Skeletal muscle satellite cell (primary cell): Measurements from ENCODE around the gene SH3RF1.
"Not testable (repeated sequence)": the region's sequence is repeated elsewhere in the genome, so short reads cannot be mapped to it uniquely, and the experiment has no call there.

Experiments used
- H3K27me3 ChIP-seq: 2 replicates; pipeline ENCODE4 v1.7.0; 2013; ENCODE audit warnings: low read length; ENCODE audit not compliant: control insufficient read depth, insufficient read depth
- H3K36me3 ChIP-seq: 2 replicates; pipeline ENCODE4 v1.7.0; 2013; ENCODE audit warnings: mild to moderate bottlenecking, control low read depth, low read length; ENCODE audit not compliant: insufficient read depth
- H3K4me1 ChIP-seq: 2 replicates; pipeline ENCODE4 v1.7.0; 2013; ENCODE audit warnings: low read length; ENCODE audit not compliant: control insufficient read depth, insufficient read depth
- H3K4me2 ChIP-seq: 2 replicates; pipeline ENCODE4 v1.7.0; 2013; ENCODE audit warnings: mild to moderate bottlenecking, low read length
- H3K4me3 ChIP-seq: 2 replicates; pipeline ENCODE4 v1.7.0; 2013; ENCODE audit warnings: low read length
- H3K9ac ChIP-seq: 2 replicates; pipeline ENCODE4 v1.7.0; 2013; ENCODE audit warnings: mild to moderate bottlenecking, low read depth, low read length, moderate library complexity
- H3K9me3 ChIP-seq: replicated peaks from 2 replicates; pipeline ENCODE4 v1.7.0; 2013; ENCODE audit warnings: mild to moderate bottlenecking, control low read depth, low read length

SH3RF1 gene

GRCh38 chr4:169203278-169203677 is 67.5 kb downstream of the SH3RF1 start:
- not testable (repeated sequence) for H3K9ac ChIP-seq, H3K9me3 ChIP-seq, H3K4me2 ChIP-seq, H3K4me3 ChIP-seq, H3K27me3 ChIP-seq
- Histone ChIP-seq H3K4me1 (peaks cover 61% of the 10 kb centered on the region), H3K36me3 (peaks cover 17% of the 10 kb centered on the region)

GRCh38 chr4:169202878-169203277 is 67.9 kb downstream of the SH3RF1 start:
- H3K9me3 ChIP-seq, result no peaks in the 10 kb centered on the region
- H3K4me2 ChIP-seq, result no peak overlapping the region
- H3K9ac ChIP-seq, result no peak overlapping the region
- no peaks in the 10 kb centered on the region for H3K27me3 ChIP-seq
- H3K4me1 ChIP-seq, result peaks cover 57% of the 10 kb centered on the region
- no peak overlapping the region for H3K4me3 ChIP-seq
- H3K36me3 ChIP-seq, result peaks cover 17% of the 10 kb centered on the region

GRCh38 chr4:169202145-169202699 is 68.5 kb downstream of the SH3RF1 start:
- no peaks in the 10 kb centered on the region for H3K27me3 ChIP-seq
- peaks cover 52% of the 10 kb centered on the region for H3K4me1 ChIP-seq
- H3K36me3 ChIP-seq, result peaks cover 12% of the 10 kb centered on the region
- no peaks in the 10 kb centered on the region for H3K9me3 ChIP-seq
- peak overlapping the region; percentile 5 for H3K4me3 ChIP-seq
- peak overlapping the region; percentile 51 for H3K9ac ChIP-seq
- H3K4me2 ChIP-seq, result peak overlapping the region; percentile 41

GRCh38 chr4:169201222-169202144 is 69.3 kb downstream of the SH3RF1 start:
- Histone ChIP-seq H3K27me3 (no peaks in the 10 kb centered on the region), H3K4me2 (peak overlapping the region; percentile 41), H3K9ac (peak overlapping the region; percentile 51), H3K36me3 (peaks cover 5% of the 10 kb centered on the region), H3K9me3 (no peaks in the 10 kb centered on the region), H3K4me3 (peak overlapping the region; percentile 5), H3K4me1 (peaks cover 52% of the 10 kb centered on the region)

GRCh38 chr4:169200361-169201030 is 70.3 kb downstream of the SH3RF1 start:
- peak overlapping the region; percentile 51 for H3K9ac ChIP-seq
- H3K4me2 ChIP-seq, result peak overlapping the region; percentile 41
- H3K4me3 ChIP-seq, result no peak overlapping the region

GRCh38 chr4:169199184-169199583 is 71.6 kb downstream of the SH3RF1 start:
- H3K9me3 ChIP-seq, result no peaks in the 10 kb centered on the region
- peaks cover 5% of the 10 kb centered on the region for H3K36me3 ChIP-seq
- H3K4me3 ChIP-seq, result no peak overlapping the region
- peaks cover 34% of the 10 kb centered on the region for H3K4me1 ChIP-seq
- H3K4me2 ChIP-seq, result no peak overlapping the region
- H3K9ac ChIP-seq, result no peak overlapping the region
- H3K27me3 ChIP-seq, result no peaks in the 10 kb centered on the region

More at GRCh38 chr4:169200361-169201030, 70.3 kb downstream of the SH3RF1 start:
- peaks cover 5% of the 10 kb centered on the region for H3K36me3 ChIP-seq
- no peaks in the 10 kb centered on the region for H3K9me3 ChIP-seq
- no peaks in the 10 kb centered on the region for H3K27me3 ChIP-seq
- H3K4me1 ChIP-seq, result peaks cover 45% of the 10 kb centered on the region

GRCh38 chr4:169198167-169198566 is 72.6 kb downstream of the SH3RF1 start:
- H3K9ac ChIP-seq, result no peak overlapping the region
- H3K27me3 ChIP-seq, result no peaks in the 10 kb centered on the region
- H3K4me2 ChIP-seq, result no peak overlapping the region
- H3K4me3 ChIP-seq, result no peak overlapping the region
- peaks cover 5% of the 10 kb centered on the region for H3K36me3 ChIP-seq
- H3K4me1 ChIP-seq, result peaks cover 29% of the 10 kb centered on the region
- no peaks in the 10 kb centered on the region for H3K9me3 ChIP-seq

GRCh38 chr4:169197206-169197605 is 73.5 kb downstream of the SH3RF1 start:
- H3K4me3 ChIP-seq, H3K36me3 ChIP-seq, H3K9me3 ChIP-seq, H3K9ac ChIP-seq, H3K27me3 ChIP-seq, H3K4me2 ChIP-seq: not testable (repeated sequence)
- peaks cover 21% of the 10 kb centered on the region for H3K4me1 ChIP-seq

GRCh38 chr4:169195032-169195431 is 75.7 kb downstream of the SH3RF1 start:
- Histone ChIP-seq H3K36me3 (peaks cover 5% of the 10 kb centered on the region), H3K9me3 (no peaks in the 10 kb centered on the region), H3K9ac (no peak overlapping the region), H3K4me1 (peaks cover 3% of the 10 kb centered on the region), H3K27me3 (no peaks in the 10 kb centered on the region), H3K4me2 (no peak overlapping the region), H3K4me3 (no peak overlapping the region)

- not testable (repeated sequence) for H3K4me2 ChIP-seq, H3K27me3 ChIP-seq, H3K4me3 ChIP-seq, H3K9me3 ChIP-seq, H3K9ac ChIP-seq, H3K36me3 ChIP-seq
- H3K4me1 ChIP-seq, result peaks cover 19% of the 10 kb centered on the region
These were observed 80.8 kb downstream of the SH3RF1 start for GRCh38 chr4:169189968-169190367.

- Histone ChIP-seq H3K36me3 (no peaks in the 10 kb centered on the region), H3K9ac (no peak overlapping the region), H3K4me1 (peaks cover 24% of the 10 kb centered on the region), H3K27me3 (no peaks in the 10 kb centered on the region), H3K9me3 (no peaks in the 10 kb centered on the region), H3K4me3 (no peak overlapping the region), H3K4me2 (no peak overlapping the region)
These were observed 81.4 kb downstream of the SH3RF1 start for GRCh38 chr4:169189372-169189771.
